IPS DF 4.7 (cell line): ENCODE results near the gene CACNA1E.
A peak's percentile ranks its signal among the peaks of the same experiment; 100 is the strongest.

Experiments used
- DNase-seq: peaks from one replicate; pipeline ENCODE4 v3.0.0-alpha.2; 2013; ENCODE audit warnings: low spot score; ENCODE audit errors: extremely low read depth

The CACNA1E gene

DNA sequence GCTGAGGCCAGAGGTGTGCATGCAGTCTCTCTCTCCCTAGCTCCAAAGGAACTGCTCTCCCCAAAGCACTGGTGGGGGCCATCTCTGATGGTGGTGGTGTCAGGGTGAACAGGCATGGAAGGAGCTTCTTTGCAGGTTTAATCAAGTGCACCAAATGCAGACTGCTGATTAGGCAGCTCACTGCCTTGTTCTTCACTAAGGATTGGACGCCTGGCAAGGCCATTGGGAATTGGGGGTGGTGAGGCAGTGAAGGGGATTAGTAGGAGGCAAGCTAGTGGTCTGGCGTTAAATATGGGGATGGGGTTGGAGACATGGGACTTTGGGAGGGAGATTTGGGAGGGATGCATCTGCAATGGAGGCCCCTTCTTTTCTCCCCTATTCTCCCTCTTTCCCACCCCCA lies 1.5 kb downstream of the CACNA1E start:
- no peak for DNase-seq

- DNase-seq = no peak
These were observed 2.2 kb downstream of the CACNA1E start for GRCh38 chr1:181485287-181486097.

DNA sequence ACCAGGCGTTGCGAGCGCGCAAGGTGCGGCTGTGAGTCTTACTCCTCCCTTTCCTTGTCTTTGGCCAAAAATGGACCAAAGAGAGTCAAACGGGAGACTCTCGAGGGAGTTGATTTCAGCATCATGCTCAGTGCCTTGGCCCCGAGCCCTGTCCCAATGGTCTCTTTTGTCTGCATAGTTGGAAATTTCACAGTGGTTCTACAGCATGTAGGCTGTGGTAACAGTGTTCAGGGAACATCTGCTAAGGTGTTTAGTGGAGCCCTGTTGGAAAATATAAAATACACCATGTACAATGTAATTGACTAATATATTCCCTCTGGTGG lies 2.7 kb downstream of the CACNA1E start:
- no peak for DNase-seq

DNA sequence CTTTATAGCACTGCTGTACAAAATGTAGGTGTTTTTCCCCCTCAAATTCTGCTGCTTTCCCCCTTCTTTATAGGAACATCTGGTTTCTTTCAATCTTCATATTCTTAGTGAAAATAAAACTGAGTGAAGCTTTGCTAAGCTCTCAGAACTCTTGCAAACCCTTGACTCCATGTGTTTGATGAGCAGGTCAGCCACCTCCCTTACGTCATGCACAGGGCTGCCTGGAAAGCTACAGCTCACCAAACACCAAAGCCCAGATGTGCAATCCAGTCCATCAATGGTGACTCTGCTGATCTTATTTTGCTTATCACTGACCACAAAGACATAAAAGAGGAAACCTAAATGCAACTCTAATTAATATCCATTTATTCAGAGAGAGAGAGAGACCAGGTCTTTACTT lies 5.5 kb downstream of the CACNA1E start:
- DNase-seq = no peak

- DNase-seq = no peak
These were observed 7.0 kb downstream of the CACNA1E start for GRCh38 chr1:181490276-181490675.

GRCh38 chr1:181490740-181491712 lies 7.7 kb downstream of the CACNA1E start:
- DNase-seq = no peak

DNA sequence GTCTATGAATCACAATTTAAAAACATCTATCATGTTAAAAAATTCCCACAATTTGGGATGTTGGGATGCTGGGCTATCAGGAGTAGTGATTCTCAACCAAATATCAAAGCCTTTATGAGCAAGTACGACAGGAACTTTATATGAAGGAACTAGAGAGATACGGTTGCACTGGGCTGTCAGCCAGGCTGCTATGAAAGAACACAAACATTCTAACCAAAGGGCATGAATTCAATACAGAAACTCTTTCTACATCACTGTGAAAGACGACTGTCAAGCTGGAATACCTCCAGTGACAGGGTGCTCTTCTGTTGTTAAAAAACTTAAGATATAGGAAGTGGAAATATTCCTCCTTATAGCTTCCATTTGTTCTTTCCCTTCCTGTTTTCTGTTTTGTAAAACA lies 9.8 kb downstream of the CACNA1E start:
- no peak for DNase-seq

- DNase-seq = no peak
These were observed 10.6 kb downstream of the CACNA1E start for GRCh38 chr1:181493885-181494284.

DNA sequence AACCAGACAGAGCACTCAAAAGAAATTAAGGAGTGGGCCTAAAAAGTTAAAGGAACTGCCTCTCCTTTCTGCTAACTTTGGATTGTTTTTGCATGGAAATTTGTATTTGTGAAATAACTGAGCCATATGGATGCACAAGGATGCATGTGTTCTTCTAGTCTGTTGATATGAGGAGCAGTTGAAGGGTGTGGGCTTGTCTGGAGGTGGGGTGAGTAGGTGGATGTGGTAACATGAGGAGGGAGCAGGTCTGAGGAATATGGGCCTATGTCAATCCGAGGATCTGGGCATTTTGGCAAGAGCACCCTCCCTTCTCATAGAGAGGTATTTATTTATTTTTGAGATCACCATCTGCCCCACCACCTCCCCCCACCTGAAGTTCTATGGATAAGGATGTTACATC lies 13.4 kb downstream of the CACNA1E start:
- no peak for DNase-seq

- DNase-seq = no peak
These were observed 14.6 kb downstream of the CACNA1E start for GRCh38 chr1:181497870-181498269.

GRCh38 chr1:181499825-181500224 lies 16.5 kb downstream of the CACNA1E start:
- DNase-seq = no peak

DNA sequence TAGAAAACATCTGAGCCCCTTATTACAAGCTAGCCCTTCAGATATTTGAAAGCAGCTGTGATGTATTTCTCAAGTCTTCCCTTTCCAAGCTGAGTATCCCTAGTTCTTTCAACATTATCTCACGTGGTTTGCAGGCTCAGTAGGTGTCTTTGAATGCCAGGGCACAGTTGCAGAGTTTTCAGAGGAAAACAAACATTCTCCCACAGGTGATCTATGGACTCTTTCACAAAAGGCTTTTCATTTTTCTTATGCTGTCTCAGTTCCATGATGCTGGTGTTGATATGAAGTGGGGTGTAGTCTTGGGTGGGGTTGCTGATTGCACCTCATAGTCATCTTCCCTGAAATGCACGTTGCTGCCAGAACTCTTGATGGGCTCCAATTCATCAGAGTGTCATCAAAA lies 17.3 kb downstream of the CACNA1E start:
- no peak for DNase-seq

GRCh38 chr1:181501612-181502011 lies 18.3 kb downstream of the CACNA1E start:
- DNase-seq = no peak

DNA sequence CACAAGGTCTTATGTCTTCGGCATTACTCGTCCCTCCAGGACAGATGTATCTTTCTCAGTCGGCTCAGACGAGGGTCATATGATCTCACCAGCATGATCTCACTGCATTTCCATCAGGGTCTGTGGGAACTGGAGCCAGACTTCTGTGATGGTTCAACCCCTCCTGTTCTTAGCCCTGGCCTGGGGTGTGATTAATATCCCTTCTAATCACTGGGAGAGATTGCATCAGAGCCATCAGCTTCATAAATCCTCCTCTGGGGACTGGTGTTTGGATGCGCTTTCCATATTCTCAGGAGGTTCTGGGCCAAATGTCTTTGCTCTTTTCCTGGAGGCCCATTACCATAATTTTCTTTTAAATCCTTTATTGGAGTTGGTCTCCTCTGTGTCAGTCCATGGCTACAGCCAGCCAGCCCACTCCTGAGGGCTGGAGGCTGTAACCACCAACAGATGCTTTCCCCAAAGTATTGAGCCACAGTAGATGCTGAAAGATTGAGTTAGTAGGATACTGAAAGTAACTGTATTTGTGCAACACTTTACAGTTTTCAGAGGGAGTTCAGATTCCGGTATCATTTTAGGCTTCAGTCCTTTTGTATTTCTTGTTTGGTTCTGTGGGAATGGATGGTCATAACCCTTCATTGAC lies 20.0 kb downstream of the CACNA1E start:
- no peak for DNase-seq

DNA sequence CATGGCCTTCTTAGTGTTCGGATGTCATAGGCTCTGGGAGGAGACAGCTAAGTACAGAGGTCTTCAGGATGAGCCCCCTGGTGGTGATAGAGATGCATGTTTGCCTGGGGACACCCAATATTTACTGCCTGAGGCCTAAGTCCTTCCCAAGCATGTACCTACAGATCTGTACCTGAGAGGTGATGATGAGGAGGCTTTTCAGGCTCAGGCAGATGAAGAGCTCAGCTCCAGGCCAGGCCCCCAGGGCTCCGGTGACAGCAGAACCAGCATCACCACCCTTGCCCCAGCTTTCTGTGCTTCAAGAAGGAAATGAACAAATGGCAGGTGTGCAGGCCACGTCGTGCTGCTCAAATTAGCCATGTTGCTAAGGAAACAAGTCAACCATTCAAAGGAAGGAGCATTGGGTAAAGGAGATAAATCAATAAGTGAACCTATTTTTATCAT lies 21.1 kb downstream of the CACNA1E start:
- DNase-seq = peak; percentile 53

DNA sequence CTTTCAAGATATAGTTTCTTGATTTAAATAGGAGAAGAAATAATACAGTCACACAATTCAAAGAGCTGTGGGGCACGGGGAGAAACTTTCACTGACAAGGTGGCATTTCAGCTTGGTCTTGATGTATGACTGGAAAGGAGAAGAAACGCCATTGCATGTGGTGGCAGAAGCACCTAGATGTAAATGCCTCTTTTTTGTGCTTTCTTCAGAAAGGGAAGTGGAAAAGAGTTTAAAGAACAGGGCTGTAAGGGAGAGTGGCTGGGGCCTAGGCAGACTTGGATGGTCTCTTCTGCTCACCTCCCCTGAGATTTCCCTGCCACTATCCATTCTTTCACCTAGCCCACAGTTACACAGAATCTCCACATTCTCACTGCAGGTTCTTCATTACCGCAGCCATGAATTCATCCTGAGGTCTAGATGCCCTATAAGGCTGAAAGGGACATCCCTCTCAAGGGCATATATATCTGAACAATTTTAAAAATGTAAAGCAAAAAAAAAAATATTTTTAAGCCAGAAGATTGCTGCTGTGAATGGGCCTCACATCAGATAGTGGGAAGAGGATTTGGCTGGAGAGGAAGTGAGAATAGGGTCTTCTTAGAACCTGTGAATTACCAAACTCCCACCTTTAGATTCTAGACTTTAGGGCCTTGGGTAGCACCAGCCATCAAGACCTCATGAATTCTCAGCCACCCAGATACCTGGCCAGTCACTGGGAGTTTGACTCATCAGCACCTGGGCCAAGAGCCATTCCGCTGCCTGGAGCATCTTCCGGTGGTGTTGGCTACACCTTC lies 23.4 kb downstream of the CACNA1E start:
- DNase-seq = no peak

GRCh38 chr1:181508486-181509165 lies 25.3 kb downstream of the CACNA1E start:
- no peak for DNase-seq

GRCh38 chr1:181513786-181514297 lies 30.5 kb downstream of the CACNA1E start:
- no peak for DNase-seq

DNA sequence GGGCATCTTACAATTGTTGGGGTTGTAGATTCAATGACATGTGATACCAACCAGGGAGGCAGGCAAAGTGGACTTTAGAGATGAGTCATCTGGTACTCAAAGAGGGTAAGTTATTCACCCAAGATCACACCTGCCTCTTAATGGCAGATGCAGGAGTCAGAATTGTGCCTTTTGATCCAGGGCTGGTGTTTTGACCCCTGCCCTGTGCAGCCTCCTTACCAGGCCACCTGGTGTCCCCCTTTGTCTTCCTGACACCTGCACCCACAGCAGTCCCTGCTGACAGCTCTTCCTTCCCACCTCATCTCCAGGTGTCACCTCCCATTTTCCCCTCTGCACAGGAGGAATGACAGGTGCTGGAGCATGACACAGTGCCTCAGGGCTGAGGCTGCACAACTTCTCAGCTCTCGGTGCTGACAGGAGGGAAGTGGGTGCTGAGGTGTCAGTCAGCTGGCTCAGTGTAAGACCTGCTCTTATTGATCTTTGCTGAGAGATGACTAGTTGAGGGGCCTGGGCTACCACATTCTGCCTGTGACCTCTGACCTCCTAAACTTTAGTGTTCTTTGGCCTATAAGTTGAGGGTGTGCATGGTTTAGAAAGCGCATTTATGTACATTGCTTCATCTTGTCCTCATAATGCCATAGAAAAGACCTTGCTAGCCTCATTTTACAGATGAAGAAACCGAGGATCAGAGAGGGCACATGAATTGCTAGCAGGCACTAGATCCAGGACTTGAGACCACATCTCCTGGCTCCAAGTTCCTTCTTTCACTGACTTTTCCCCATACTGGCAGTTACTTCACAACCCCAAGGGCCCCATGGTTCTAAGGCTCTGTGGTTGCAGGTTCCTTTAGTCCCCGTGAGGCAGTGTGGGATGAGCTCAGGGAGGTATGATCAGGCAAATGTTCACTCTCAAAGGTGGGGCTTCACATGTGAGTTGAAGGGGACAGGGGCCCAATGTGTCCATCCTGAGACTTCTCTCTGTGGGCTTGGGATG lies 31.3 kb downstream of the CACNA1E start:
- no peak for DNase-seq
